Measurements from ENCODE around the gene TMEM11. TPM values are rescaled to one million over a fixed set of nuclear protein-coding genes. Genes with fewer than 3 reads are reported as not detected.

The TMEM11 gene
- total RNA-seq, 1 experiment from 2014 or later = 39.1 TPM

DNA sequence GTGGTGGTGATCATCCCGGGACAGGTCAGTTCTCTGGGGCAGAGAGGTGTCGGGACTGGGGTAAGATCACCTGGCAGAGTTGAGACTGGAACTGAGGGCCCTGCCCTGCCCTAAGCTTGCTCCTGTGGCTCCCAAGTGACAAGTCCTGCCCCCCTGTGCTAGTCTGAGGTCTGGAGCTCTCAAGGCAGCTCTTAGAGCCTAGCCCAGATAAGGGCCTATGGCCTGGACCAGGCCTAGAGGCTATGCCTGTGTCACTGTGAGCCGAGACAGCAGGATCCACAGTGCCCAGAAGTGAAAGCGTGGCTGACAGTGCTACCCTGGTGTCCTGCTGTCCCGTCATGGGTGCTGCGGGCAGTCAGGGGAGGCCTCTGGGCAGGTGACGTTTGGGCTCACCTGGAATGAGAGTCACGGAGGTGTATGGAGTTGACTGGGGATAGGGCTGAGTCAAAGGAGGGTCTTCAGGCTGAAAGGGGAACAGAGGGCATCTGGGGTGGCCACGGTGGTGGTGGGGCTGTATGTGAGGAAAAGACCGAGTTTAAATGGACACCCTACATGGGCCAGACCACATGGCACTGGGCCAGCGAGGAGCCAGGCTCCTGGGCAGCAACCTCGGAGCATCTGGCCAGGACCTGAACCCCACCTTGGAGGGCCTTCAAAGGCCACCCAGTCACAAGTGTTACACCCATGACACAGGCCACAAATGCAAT, 33.7 kb upstream of the TMEM11 start:
- Mint-ChIP-seq H3K4me3 (ENCODE audit: unreplicated experiment) (no peak overlapping the region), H3K27me3 (ENCODE audit: insufficient read depth, unreplicated experiment) (no peaks in the 10 kb centered on the region), H3K27ac (ENCODE audit: unreplicated experiment) (no peak overlapping the region), H3K4me1 (ENCODE audit: low read depth, unreplicated experiment) (peaks cover 7% of the 10 kb centered on the region), H3K9me3 (ENCODE audit: unreplicated experiment) (no peaks in the 10 kb centered on the region), H3K36me3 (ENCODE audit: insufficient read depth, unreplicated experiment) (no peaks in the 10 kb centered on the region)
- intact Hi-C loops (cut with micrococcal nuclease; ENCODE audit: unreplicated experiment) = no loop called here
- H3K9me3 ChIP-seq = no peaks in the 10 kb centered on the region
- H3K36me3 ChIP-seq (ENCODE audit: control insufficient read depth, insufficient read depth, low read length) = no peaks in the 10 kb centered on the region
- H3K4me1 ChIP-seq = peaks cover 22% of the 10 kb centered on the region
- DNase-seq = no peak
- CTCF ChIA-PET = interaction anchor here (0.6 kb wide), 1 partner anchor 201 kb away, joined by 3 read pairs; no protein-coding TSS in a partner anchor
- BruUV-seq (replicated peaks) = no TSS peak
- TF ChIP-seq, protein P1, sequence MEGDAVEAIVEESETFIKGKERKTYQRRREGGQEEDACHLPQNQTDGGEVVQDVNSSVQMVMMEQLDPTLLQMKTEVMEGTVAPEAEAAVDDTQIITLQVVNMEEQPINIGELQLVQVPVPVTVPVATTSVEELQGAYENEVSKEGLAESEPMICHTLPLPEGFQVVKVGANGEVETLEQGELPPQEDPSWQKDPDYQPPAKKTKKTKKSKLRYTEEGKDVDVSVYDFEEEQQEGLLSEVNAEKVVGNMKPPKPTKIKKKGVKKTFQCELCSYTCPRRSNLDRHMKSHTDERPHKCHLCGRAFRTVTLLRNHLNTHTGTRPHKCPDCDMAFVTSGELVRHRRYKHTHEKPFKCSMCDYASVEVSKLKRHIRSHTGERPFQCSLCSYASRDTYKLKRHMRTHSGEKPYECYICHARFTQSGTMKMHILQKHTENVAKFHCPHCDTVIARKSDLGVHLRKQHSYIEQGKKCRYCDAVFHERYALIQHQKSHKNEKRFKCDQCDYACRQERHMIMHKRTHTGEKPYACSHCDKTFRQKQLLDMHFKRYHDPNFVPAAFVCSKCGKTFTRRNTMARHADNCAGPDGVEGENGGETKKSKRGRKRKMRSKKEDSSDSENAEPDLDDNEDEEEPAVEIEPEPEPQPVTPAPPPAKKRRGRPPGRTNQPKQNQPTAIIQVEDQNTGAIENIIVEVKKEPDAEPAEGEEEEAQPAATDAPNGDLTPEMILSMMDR (IDR thresholded peaks at IDR 0.05; ENCODE audit: insufficient read depth in 1 of 2, low read depth in 1 of 2, low read length in 1 of 2, severe bottlenecking in 1 of 2, unreplicated experiment in 1 of 2) = no peak
- no peaks in the 10 kb centered on the region for H3K27me3 ChIP-seq (replicated peaks; ENCODE audit: control insufficient read depth, insufficient read depth, low read length)
- no peak overlapping the region for H3K4me3 ChIP-seq (ENCODE audit: low read depth, low read length)
- POLR2A ChIA-PET = no interaction called here

DNA sequence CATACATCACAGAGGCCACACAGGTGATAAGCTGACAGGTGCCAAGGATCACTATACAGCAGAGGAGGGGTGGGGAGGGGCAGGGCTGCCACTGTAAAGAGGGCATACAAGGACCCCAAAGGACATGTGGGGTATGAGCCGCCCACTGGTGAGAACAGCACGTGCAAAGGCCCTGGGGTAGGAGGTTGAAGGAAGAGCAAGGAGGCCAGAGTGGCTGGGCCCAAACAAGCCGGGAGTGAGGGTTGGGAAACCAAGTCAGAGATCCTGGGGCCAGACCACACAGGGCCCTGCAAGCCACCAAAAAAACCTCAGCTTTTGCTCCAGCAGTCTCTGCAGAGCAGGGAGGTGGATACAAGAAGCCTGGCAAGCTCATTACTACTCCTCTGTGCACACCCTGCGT, 32.7 kb upstream of the TMEM11 start:
- CTCF ChIA-PET = interaction anchor here (0.6 kb wide), 1 partner anchor 203 kb away, joined by 3 read pairs; no protein-coding TSS in a partner anchor
- POLR2A ChIA-PET = no interaction called here
- H3K27me3 Mint-ChIP-seq (ENCODE audit: insufficient read depth, unreplicated experiment) = no peaks in the 10 kb centered on the region
- no peak overlapping the region for H3K27ac Mint-ChIP-seq (ENCODE audit: unreplicated experiment)
- no peaks in the 10 kb centered on the region for H3K36me3 ChIP-seq (ENCODE audit: control insufficient read depth, insufficient read depth, low read length)
- H3K4me3 ChIP-seq (ENCODE audit: low read depth, low read length) = no peak overlapping the region
- H3K9me3 ChIP-seq = no peaks in the 10 kb centered on the region
- intact Hi-C loops (cut with micrococcal nuclease; ENCODE audit: unreplicated experiment) = no loop called here
- no peaks in the 10 kb centered on the region for H3K9me3 Mint-ChIP-seq (ENCODE audit: unreplicated experiment)
- peaks cover 7% of the 10 kb centered on the region for H3K4me1 Mint-ChIP-seq (ENCODE audit: low read depth, unreplicated experiment)
- BruUV-seq (replicated peaks) = no TSS peak
- peaks cover 14% of the 10 kb centered on the region for H3K4me1 ChIP-seq
- H3K27me3 ChIP-seq (replicated peaks; ENCODE audit: control insufficient read depth, insufficient read depth, low read length) = no peaks in the 10 kb centered on the region
- no peak for DNase-seq
- H3K4me3 Mint-ChIP-seq (ENCODE audit: unreplicated experiment) = no peak overlapping the region
- TF ChIP-seq, protein P1 (IDR thresholded peaks at IDR 0.05; ENCODE audit: insufficient read depth in 1 of 2, low read depth in 1 of 2, low read length in 1 of 2, severe bottlenecking in 1 of 2, unreplicated experiment in 1 of 2) = no peak
- H3K36me3 Mint-ChIP-seq (ENCODE audit: insufficient read depth, unreplicated experiment) = no peaks in the 10 kb centered on the region

DNA sequence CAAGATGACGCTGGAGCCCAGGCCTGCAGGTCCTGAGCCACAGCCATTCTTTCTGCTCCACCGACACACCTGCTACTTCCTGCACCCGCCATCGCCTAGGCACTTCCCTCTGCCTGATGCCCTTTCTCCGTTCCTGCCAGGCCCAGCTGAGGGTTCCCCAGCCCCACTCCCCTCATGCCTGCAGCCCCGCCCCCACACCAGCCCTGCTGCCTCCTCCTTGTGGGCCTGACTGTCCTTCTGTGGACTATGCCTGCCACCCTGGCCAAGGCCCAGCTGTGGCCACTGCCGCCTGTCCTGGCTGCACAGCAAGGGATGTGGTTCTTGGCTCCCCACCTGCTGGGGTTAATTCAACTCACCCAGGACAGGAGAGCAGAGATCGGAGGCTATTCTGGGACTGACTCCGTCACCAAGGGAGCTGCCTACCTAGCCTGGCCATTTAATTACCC, 31.7 kb upstream of the TMEM11 start:
- no peaks in the 10 kb centered on the region for H3K27me3 Mint-ChIP-seq (ENCODE audit: insufficient read depth, unreplicated experiment)
- peaks cover 7% of the 10 kb centered on the region for H3K4me1 Mint-ChIP-seq (ENCODE audit: low read depth, unreplicated experiment)
- DNase-seq = peak in 1 of 2 experiments; percentile 32
- Histone ChIP-seq H3K27me3 (replicated peaks; ENCODE audit: control insufficient read depth, insufficient read depth, low read length) (no peaks in the 10 kb centered on the region), H3K36me3 (ENCODE audit: control insufficient read depth, insufficient read depth, low read length) (no peaks in the 10 kb centered on the region), H3K4me3 (ENCODE audit: low read depth, low read length) (no peak overlapping the region), H3K4me1 (peaks cover 14% of the 10 kb centered on the region), H3K9me3 (no peaks in the 10 kb centered on the region)
- no peak overlapping the region for H3K4me3 Mint-ChIP-seq (ENCODE audit: unreplicated experiment)
- ChIA-PET CTCF (no interaction called here), POLR2A (no interaction called here)
- no TSS peak for BruUV-seq (replicated peaks)
- TF ChIP-seq, protein P1 (IDR thresholded peaks at IDR 0.05; ENCODE audit: insufficient read depth in 1 of 2, low read depth in 1 of 2, low read length in 1 of 2, severe bottlenecking in 1 of 2, unreplicated experiment in 1 of 2) = no peak
- no peaks in the 10 kb centered on the region for H3K36me3 Mint-ChIP-seq (ENCODE audit: insufficient read depth, unreplicated experiment)
- intact Hi-C loops (cut with micrococcal nuclease; ENCODE audit: unreplicated experiment) = no loop called here
- no peaks in the 10 kb centered on the region for H3K9me3 Mint-ChIP-seq (ENCODE audit: unreplicated experiment)
- no peak overlapping the region for H3K27ac Mint-ChIP-seq (ENCODE audit: unreplicated experiment)
